ENCODE measurements around the gene KLK15. TPM values are rescaled to one million over a fixed set of nuclear protein-coding genes. Genes with fewer than 3 reads are reported as not detected.

KLK15 gene, protein sequence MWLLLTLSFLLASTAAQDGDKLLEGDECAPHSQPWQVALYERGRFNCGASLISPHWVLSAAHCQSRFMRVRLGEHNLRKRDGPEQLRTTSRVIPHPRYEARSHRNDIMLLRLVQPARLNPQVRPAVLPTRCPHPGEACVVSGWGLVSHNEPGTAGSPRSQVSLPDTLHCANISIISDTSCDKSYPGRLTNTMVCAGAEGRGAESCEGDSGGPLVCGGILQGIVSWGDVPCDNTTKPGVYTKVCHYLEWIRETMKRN
- not detected in 5 replicates for total RNA-seq (2022; extraction: Qiagen RNA extraction)

DNA sequence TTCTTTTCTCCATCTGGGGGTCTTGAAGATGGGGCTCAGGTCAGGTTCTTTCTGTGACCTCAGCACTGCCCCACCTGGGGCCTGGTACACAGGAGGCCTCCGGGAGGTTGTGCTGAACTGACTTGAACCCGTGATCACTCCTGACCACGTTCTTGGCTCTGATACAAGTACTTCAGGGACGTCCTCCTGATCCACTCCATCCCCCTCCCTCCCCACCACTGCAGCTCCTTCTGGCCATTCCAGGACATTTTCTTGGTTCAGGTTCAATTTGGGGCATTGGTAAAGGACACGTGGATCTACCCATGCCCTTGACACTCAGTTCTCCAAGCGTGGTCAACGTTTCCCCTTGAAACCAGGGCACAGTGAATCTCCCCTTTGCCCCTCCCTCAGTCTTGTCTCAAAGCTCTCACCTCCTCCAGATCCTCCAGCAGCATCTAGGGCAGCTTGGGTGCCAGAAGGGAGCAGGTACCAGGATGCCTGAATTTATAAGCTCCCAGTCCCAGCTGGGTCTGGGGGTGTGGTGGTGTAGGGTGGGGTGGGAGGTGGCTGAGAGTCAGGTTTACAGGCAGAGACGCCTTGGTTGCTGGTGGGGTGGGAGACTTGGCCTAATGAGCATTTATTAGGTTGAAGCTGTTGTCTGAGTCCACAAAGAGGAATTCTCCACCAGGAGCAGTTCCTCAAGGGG lies at the start of gene KLK15:
Gene KLK15 (minus strand): TSS at position 458 of the 685 bp plus-strand sequence. CDS start 2,082 bp downstream, outside the sequence.

DNA sequence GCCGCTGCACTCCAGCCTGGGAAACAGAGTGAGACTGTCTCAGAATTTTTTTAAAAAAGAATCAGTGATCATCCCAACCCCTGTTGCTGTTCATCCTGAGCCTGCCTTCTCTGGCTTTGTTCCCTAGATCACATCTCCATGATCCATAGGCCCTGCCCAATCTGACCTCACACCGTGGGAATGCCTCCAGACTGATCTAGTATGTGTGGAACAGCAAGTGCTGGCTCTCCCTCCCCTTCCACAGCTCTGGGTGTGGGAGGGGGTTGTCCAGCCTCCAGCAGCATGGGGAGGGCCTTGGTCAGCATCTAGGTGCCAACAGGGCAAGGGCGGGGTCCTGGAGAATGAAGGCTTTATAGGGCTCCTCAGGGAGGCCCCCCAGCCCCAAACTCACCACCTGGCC lies 39.7 kb upstream of the KLK15 start, which contains the start of gene KLK2:
Gene KLK2 (plus strand): TSS at position 384 of the 400 bp plus-strand sequence. CDS start 35 bp downstream, outside the sequence.

DNA sequence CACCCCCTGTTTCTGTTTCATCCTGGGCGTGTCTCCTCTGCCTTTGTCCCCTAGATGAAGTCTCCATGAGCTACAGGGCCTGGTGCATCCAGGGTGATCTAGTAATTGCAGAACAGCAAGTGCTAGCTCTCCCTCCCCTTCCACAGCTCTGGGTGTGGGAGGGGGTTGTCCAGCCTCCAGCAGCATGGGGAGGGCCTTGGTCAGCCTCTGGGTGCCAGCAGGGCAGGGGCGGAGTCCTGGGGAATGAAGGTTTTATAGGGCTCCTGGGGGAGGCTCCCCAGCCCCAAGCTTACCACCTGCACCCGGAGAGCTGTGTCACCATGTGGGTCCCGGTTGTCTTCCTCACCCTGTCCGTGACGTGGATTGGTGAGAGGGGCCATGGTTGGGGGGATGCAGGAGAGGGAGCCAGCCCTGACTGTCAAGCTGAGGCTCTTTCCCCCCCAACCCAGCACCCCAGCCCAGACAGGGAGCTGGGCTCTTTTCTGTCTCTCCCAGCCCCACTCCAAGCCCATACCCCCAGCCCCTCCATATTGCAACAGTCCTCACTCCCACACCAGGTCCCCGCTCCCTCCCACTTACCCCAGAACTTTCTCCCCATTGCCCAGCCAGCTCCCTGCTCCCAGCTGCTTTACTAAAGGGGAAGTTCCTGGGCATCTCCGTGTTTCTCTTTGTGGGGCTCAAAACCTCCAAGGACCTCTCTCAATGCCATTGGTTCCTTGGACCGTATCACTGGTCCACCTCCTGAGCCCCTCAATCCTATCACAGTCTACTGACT lies 21.4 kb upstream of the KLK15 start, which contains the start of gene KLK3:
Gene KLK3 (plus strand): TSS at position 280 of the 775 bp plus-strand sequence. CDS start 41 bp downstream, at position 321.

DNA sequence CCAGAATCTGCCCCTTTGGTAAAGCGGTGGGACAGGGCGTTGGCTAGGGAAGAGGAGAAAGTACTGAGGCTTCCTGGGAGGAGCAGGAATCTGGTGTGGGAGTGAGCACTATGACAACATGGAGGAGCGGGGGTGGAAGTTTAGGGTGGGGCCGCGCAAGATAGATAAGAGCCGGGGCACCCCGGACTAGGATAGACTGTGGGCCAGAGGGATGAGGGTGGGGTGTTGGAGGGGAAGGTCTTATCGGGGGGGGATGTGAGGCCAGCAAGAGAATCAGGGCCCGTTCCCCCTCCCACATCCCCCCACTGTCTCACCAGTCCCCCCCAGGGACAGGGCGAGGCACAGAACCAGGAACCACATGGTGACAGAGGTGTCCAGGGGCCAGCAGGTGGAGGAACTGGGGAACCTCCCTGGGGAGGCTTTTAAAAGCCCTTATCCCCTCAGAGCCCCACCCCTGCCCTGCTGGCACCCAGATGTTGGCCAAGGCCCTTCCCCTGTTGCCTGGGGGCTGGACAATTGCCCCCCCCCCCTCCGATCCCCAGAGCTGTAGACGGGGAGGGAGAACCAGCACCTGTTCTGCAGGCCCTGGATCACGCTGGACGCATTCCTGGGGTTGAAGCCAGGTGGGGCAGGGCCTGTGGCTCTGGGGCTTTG lies 9.9 kb downstream of the KLK15 start, which contains the start of gene KLK1:
Gene KLK1 (minus strand): TSS at position 399 of the 654 bp plus-strand sequence. CDS start 39 bp downstream, at position 360.

DNA sequence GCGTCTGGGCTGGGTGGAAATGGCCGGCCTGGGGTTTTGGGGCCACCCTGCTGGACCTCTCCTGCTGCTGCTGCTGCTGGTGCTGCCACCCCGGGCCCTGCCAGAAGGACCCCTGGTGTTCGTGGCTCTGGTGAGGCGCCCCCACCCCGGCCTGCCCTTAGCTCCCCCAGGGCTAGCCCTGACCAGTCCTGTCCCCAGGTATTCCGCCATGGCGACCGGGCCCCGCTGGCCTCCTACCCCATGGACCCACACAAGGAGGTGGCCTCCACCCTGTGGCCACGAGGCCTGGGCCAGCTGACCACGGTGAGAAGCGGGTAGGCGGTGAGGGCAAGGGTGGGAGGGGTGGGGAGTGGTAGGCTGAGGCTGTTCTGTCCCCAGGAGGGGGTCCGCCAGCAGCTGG lies 43.0 kb downstream of the KLK15 start, which contains the start of gene ACP4:
Gene ACP4 (plus strand): TSS at position 20 of the 400 bp plus-strand sequence. CDS start 0 bp downstream, at position 20.

Other genes with a start within 250 kb of the KLK15 start
- 0.39 to 0.63 TPM (median 0.46 TPM) in 5 replicates for gene SYT3, start 193.7 kb downstream of the KLK15 start, total RNA-seq (2022; extraction: Qiagen RNA extraction)
- gene C19orf81, start 184.1 kb downstream of the KLK15 start, total RNA-seq (2022; extraction: Qiagen RNA extraction): 3.5 to 13.4 TPM (median 10.5 TPM) in 5 replicates
- 0.09 to 0.31 TPM (median 0.17 TPM) in 5 replicates for gene SHANK1, start 113.8 kb downstream of the KLK15 start, total RNA-seq (2022; extraction: Qiagen RNA extraction)
- gene CLEC11A, start 110.2 kb downstream of the KLK15 start, total RNA-seq (2022; extraction: Qiagen RNA extraction): 5.9 to 11.1 TPM (median 10.8 TPM) in 5 replicates
- gene GPR32, start 63.1 kb downstream of the KLK15 start, total RNA-seq (2022; extraction: Qiagen RNA extraction): not detected in 5 replicates
- gene ACP4, start 43.2 kb downstream of the KLK15 start, total RNA-seq (2022; extraction: Qiagen RNA extraction): not detected in 5 replicates
- gene KLK1, start 9.8 kb downstream of the KLK15 start, total RNA-seq (2022; extraction: Qiagen RNA extraction): 0.09 to 0.29 TPM (median 0.20 TPM) in 5 replicates
- gene KLK3, start 21.3 kb upstream of the KLK15 start, total RNA-seq (2022; extraction: Qiagen RNA extraction): not detected in 5 replicates
- 0.06 to 0.27 TPM (median 0.13 TPM) in 5 replicates for gene KLK2, start 39.9 kb upstream of the KLK15 start, total RNA-seq (2022; extraction: Qiagen RNA extraction)
- gene KLK4, start 77.8 kb upstream of the KLK15 start, total RNA-seq (2022; extraction: Qiagen RNA extraction): 0.14 to 0.17 TPM (median 0.16 TPM) in 3 of 5 replicates, not detected in the others
- 0.09 TPM in 1 of 5 replicates, not detected in the others for gene KLK5, start 119.5 kb upstream of the KLK15 start, total RNA-seq (2022; extraction: Qiagen RNA extraction)
- gene KLK6, start 136.0 kb upstream of the KLK15 start, total RNA-seq (2022; extraction: Qiagen RNA extraction): 0.15 to 0.54 TPM (median 0.22 TPM) in 5 replicates
- gene KLK7, start 150.3 kb upstream of the KLK15 start, total RNA-seq (2022; extraction: Qiagen RNA extraction): 0.09 to 0.17 TPM in 2 of 5 replicates, not detected in the others
- gene KLK8, start 168.0 kb upstream of the KLK15 start, total RNA-seq (2022; extraction: Qiagen RNA extraction): not detected in 5 replicates
- gene KLK10, start 186.1 kb upstream of the KLK15 start, total RNA-seq (2022; extraction: Qiagen RNA extraction): 0.17 to 0.65 TPM (median 0.30 TPM) in 5 replicates
- not detected in 5 replicates for gene KLK11, start 193.0 kb upstream of the KLK15 start, total RNA-seq (2022; extraction: Qiagen RNA extraction)
- not detected in 5 replicates for gene KLK12, start 201.4 kb upstream of the KLK15 start, total RNA-seq (2022; extraction: Qiagen RNA extraction)
- 0.06 to 0.20 TPM (median 0.15 TPM) in 5 replicates for gene KLK13, start 231.5 kb upstream of the KLK15 start, total RNA-seq (2022; extraction: Qiagen RNA extraction)
- 0.17 to 0.61 TPM (median 0.33 TPM) in 5 replicates for gene KLK14, start 249.3 kb upstream of the KLK15 start, total RNA-seq (2022; extraction: Qiagen RNA extraction)

Measured in A549 treated with AZD2906 at 1 μM for 4 hours (cell line).